Measurements from ENCODE around the gene TADA2A.

Gene TADA2A

DNA sequence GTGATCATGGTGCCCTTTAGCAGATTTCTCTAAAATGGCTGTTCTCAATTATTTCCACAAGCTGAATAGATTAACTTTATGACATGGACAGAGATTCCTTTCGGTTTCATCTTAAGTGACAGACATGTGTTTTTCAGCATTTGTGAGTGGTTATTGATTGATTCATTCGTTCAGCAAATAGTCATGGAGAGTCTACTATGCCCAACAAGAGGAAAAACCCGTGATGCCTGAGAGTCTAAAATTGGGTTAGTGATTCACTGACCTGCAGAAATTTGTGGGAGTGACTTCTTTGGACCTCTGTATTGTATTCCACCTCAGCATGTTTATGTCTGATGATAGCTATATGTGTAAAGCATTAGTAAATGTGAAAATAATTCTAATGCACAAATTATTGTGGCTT, 55.0 kb downstream of the TADA2A start:
- DNase-seq = no peak

DNA sequence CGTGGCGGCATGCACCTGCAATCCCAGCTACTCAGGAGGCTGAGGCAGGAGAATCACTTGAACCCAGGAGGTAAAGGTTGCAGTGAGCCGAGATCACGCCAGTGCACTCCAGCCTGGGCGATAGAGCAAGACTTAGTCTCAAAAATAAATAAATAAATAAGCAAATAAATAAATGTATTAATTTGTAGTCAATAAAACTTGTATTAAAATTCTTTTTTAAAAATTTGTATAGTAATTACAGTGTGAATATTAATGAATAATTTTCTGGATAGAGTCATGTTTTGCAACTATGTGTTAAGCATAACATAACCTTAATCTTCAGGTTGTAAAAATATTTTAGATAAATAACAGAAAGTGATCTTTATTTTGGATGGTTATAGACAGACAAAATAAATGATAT, 55.8 kb downstream of the TADA2A start:
- no peak for DNase-seq

DNA sequence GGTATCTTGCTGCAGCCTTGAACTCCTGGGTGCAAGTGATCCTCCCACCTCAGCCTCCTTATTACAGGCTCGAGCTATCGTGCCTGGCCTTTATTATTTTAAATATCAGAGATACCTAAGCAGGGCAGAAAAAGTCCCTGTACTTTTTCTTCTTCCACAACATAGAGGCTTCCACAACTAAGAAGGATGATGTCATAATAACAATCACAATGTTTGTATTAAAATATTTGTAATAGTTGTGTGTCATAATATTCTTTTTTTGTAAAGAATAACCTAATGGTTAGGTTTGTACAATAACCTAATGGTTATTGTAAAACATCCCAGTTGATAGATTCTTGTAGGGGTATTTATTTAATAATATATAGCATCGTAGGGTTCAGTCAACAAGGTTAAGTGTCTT, 56.4 kb downstream of the TADA2A start:
- DNase-seq = no peak

DNA sequence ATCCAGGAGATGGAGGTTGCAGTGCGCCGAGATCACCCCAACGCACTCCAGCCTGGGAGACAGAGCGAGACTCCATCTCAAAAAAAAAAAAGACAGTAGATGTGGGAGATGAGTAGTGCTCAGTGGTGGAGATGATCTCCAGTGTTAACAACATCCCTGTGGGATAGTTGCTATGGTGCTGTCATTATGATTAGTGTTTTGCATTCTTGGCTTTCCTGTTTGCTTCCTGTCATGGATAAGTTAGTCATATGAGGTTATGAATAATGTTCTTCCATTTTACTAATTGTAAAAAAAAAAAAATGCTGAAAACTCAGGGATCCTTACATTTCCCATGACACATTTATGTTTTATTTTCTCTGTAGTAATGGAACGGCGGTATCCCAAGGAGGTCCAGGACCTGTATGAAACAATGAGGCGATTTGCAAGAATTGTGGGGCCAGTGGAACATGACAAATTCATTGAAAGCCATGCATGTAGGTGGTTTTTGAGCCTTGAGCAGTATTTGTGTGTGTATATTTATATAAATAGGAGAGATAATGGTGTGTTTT, 58.5 kb downstream of the TADA2A start:
- no peak for DNase-seq

DNA sequence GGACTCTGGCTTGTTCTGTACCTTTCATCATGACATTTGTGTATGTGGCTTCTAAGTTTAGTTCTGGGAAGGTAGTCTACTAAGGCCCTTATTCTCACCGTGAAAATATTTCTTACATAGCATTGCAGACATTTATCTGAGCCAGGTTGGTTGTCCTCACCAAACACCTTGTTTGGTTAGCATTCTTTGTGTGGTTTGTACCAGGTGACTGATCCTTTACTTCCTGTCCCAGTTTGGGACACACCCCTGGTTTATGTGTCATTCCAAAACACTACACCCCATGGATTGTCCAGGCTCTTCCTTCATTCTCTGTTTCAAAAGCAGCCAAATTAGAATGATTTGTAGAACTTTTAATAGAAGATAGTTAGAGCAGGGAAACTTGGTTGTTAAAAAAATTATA, 59.8 kb downstream of the TADA2A start:
- DNase-seq = no peak

DNA sequence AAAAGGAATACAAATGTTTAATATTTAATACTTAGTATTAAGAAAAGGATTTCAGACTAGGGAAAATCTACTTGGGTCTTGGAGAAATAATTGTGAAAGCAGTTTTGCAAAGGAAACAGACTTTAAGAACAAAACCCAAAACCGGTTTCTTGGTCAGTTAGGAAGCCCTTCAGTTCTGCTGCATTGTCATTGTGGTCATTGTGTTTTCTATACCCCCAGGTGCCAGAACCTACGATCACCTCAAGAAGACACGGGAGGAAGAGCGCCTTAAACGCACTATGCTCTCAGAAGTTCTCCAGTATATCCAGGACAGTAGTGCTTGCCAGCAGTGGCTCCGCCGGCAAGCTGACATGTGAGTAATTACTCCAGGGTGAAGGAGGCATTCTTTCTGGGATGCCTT, 63.5 kb downstream of the TADA2A start:
- no peak for DNase-seq

DNA sequence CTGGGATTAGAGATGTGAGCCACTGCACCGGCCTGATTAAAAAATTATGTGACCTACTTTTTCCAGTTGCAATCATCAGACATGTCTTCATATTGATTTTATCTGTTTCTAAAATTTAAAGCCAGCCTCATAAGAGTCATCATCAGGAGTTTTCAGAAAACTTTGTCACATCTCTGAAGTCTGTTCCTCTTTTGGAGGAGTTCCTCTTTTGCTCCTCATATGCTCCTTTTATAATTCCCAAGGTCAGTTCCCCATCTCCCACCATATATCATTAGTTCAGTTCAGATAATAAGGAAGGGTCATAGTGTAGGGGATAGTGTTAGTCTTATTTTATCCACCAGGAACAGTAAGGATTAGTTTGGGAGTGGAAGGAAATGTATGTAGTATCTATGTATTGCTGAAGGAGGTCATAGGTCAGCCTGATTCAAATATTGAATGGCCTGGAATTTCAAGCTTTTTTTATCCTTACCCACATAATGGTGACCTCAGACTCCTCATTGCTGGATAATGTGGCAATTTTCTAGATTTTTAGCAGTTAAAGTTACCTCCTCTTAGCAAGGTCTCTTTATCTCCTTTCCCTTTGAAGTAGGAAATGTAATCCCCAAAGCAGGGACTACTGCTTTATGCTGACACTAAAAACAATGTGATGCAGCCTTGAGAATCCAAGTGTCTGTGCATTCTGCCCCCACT, 69.2 kb downstream of the TADA2A start:
- DNase-seq = no peak

DNA sequence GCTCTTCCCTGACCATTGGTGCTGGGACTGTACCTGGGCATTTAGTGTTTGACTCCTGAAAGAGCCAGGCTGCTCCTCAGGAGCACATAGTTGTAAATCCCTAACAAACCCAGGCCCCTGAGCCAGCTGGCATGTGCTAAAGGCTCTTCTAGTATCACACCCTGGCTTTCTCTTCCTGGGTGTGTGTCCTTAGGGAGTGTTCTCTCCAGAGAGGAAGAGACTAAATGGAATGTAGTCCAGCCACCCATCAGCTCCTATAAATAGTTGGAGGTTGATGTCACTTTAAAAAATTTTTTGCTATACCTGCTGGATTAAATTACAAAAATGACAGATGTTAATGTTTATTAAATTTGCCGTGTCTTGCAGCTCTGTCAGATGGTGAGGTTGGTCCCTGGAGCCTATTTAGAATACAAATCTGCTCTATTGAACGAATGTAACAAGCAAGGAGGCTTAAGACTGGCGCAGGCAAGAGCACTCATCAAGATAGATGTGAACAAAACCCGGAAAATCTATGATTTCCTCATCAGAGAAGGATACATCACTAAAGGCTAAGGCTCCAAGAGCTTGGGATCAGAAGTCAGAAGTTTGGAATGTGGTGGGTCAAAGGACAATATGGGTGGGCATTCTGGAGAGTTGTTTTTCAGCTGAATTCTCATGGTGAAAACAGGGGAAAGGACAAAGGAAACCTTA, 69.9 kb downstream of the TADA2A start:
- DNase-seq = no peak

DNA sequence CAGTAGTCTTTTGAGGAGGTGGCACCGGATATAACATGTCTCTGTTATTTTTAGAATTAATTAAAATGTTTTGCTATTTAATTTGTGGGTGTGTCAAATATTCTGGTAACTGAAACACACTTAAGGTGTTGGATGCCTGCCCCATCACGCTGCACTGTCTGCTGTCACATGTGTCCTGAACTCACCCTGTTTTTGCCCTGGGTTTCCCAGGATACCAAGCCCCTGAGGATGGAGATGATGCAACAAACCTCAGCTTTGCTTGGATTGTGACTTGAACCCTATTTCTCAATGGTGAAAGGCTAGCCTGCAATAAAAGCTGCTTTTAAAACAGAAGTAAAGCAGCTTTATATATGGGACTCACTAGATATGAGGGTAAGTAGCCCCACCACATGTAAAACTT, 71.5 kb downstream of the TADA2A start:
- DNase-seq = no peak

DNA sequence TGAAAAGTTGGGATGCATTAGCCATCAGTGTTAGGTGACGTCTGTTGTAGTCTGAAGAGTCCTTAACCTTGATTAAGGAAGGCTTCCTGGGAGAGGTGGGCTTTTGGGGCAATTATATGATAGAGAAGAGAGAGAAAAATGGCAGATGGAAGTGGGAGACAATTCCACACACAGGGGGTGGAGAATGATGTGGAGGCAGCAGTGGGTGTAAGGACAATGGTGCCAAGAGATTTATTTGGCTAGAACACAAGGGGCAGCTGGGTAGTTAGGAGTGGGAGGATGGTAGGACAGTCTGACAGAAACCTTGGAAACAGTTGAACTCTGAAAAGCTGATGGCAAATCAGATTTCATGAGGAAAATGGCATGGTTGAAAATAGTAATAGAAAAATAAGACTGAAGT, 72.3 kb downstream of the TADA2A start:
- no peak for DNase-seq

DNA sequence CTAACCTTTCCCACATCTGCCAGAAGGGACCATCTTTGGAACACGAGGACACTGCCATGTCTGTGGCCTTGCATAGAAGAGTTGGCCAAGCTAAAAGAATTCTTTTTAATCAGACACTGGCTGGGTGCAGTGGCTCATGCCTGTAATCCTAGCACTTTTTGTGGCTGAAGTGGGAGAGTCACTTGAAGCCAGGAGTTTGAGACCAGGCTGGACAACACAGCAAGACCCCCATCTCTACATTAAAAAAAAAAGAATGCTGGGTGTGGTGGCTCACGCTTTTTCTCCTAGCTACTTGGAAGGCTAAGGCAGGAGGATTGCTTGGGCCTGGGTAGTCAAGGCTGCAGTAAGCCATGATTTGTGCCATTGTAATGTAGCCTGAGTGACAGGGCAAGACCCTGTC, 73.7 kb downstream of the TADA2A start:
- DNase-seq = no peak

DNA sequence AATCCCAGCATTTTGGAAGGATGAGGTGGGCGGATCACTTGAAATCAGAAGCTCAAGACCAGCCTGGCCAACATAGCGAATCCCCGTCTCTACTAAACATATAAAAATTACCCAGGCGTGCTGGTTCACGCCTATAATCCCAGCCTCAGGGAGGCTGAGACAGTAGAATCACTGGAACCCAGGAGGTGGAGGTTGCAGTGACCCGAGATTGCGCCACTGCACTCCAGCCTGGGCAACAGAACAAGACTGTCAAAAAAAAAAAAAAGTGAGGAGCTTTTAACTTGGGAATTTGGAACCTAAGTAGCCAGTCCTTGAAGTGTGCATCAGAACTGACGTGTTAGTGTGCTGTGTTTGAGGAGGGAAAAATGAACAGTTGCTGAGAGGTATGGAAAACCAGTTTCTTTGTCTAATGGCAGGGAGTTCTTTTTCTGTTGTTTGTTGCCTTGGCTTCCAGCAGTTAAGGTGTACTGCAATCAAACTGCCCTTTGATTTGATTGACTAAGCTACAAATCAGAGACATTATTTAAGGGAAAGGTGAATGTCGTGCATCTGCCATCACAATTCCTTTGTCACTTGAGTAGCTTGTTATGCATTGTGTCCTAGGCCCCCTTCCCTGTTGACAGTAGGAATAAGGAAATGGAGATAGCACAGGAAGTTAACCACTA, 74.4 kb downstream of the TADA2A start:
- no peak for DNase-seq

DNA sequence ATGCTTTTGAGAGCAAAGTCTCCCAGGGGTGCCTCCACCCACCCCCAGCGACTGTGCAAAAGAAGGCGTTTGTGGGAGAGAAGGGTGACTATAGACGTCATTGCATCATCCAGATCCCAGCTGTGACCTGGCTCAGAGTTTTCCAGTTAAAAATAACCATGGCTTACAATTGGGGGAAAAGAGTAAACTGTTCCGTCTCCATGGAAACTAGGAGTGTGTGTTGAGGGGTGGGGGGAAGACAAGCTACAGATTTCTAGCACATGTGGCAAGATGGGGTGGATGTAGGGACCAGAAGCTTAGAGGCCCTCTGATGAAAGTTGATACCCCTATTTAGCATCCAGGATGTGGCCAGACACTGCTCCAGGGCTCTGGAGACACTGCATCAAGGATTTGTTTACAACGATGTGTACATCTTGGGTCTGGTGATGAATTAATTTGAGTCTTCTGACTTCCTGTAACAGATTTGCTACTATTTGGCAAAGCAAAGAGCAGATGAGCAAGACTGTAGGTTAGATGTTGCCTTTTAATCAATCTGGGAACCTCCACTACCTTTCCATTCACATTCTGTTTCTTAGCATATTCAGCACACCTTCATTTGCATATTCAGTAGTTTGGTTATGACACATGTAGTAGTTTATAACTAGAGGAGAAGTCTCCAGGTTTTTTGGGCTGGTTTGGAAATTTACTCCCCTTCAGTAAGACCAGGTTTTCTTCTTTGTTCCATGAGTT, 76.8 kb downstream of the TADA2A start:
- peak in 10 of 58 donors; percentile 2 to 48 (median 18) for DNase-seq

DNA sequence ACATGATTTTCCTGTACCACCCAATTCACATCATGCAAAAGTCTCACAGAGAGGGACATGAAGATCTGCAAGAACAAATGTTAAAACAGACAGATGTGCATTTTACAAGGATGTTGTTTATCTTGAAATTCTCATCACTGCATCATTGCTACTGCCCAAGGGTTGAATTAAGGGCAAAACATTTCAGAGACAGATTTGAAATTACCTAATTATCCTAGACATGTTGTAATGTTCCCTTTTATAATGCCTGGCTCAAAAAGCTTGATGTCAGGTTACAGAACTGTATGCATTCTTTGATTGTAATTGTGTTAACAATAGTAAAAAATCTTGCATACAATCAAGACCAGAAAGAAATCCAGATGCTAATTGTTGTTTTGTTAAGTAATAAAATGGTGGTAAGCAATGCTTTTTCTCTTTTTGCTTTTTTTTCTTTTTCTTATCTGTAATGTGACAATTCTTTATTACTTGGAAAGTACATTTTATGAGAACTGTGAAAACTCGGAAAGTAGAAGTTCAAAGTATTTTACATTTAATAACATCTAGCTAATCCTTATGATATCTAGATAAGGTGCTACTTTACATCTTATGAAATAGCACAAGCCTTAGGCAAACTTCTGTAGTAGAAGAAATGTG, 79.4 kb downstream of the TADA2A start:
- DNase-seq = no peak

DNA sequence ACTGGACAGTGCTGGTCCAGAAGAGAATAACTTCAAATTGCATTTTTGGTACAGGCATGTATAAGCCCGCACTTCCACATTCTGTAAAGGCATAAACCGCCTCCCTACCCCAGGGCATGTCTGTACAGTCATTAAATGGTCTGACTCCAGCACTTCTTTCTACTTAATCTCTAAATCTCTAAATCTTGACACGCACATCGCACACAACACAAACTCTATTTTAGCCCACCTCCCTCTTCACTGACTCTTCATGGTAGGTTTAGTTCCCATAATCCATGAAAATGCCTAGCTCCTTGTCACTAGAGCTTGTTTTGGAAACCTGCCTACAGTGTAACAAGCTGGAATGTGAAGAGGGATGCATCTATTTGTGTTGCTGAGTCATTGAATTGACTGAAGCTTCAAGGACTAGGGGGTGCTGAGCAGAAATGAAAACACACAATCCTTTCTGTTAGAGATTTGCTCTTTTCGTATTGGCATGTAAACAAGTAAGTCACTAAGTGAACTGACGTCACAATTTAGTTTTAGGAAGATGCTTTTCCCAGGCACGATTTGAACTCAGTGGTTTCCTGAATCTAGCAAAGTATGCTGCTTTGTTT, 81.4 kb downstream of the TADA2A start:
- DNase-seq = peak in 6 of 58 donors; percentile 4 to 24 (median 12)

DNA sequence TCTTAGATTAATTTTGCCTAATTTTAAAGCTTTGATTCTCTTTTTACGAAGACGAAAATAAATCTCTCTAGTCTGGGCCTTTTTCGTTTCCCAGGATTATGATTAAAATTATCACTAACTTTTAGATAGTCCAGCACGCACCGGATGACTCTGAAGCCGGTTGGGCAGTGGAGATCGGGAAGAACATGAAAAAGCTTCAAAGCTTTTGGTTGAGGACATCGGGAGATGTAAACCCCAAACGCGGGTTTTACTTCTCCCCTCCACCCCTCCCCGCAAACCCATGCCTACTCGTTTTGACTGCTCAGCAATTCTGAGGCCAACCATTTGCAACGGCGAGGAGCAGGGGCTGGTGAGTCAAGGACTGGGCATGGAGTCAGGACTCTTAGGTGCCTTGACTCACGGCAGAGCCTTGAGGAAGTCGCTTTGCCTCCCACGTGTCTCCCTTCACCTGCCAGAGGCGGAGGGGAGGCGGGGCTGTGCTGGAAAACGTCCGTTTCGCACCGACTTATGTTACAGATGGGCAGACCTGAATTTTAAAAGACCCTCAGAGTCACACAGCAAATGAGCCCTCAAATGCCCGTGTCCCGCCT, 82.0 kb downstream of the TADA2A start:
- peak in 35 of 58 donors; percentile 9 to 69 (median 38) for DNase-seq

DNA sequence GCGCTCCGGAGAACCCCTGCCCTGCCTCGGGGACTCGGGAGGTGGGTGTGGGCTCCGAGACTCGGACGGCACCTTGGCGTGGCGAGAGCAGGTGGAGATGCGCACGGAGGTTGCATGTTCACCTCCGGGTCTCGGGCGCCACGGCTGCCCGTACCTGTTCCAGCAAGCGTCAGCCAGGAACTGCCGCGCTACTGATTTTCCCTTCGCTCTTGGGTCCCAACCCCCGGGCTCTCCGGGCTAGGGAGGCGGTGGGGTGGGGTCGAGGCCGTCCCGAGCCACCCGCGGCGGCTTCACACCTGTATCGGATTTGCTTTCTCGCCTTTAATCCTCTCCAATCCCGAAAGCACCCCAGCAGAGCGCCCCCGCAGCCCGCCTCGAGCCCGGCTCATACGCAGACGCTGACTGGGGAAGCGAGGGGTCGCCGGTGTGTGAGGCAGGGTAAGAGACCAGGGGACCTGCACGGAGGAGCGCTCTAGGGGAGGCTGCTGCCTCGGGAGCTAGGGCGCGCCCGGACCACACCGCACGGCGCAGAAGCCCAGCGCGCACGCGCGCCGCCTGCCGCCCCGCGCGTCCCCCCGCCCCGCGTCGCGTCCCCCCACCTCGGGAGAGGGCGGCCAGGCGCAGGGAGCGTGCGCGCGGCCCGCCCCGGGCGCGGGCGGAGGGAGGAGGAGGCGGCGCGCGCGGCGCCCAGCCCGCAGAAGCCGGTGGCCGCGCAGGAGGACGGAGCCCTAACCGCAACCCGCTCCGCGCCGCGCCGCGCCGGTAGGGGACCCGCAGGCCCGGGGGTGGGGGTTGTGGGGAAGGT, 82.7 kb downstream of the TADA2A start, which contains the start of gene DUSP14:
TSS of gene DUSP14 (plus strand) at position 695 of the 805 bp plus-strand sequence. CDS start 22,382 bp downstream, outside the sequence.
- DNase-seq = peak in 54 of 58 donors; percentile 34 to 86 (median 72)

DNA sequence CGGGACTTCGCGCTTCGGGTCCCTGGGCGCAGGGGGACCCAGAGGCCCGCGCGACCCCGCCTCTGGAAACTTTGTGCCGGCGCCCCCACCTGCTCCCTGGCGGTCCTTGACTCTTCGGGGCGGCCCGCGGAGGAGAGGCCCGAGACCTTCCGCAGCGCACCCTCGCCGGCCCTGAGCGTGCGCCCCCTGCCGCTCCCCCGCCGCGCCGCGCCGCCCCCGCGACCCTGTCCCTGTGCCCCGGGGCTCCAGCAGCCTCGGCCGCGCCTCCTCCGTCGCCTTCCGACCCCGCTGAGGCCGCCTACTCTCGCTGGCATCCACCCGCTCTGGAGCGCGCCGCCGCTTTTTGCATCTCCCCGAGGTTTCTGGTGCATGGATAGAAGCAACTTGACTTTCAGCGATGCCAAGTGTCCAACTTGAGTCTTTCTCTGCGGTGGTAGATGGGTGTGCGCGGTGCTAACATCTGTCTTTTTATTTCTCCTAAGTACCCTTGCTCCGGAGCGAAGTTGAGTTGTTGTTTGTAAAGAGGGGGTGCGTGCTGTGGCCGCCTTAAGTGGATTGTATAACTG, 83.4 kb downstream of the TADA2A start:
- DNase-seq = peak in 40 of 58 donors; percentile 12 to 71 (median 52)
